Stimulated activated CD4-positive, alpha-beta T cell treated with anti-CD3 and anti-CD28 coated beads, Interleukin-1b, Interleukin-23, amount 100 ng/mL, for 4 hours (primary cell): Measurements from ENCODE around the gene PNLDC1.
"Not testable (repeated sequence)": the region's sequence is repeated elsewhere in the genome, so short reads cannot be mapped to it uniquely, and the experiment has no call there.

Experiments used
- DNase-seq, 2 donors: peaks; one replicate each; pipeline ENCODE4 v3.0.0-alpha.2; 2020; ENCODE audit warnings: low read depth in 2 of 2

PNLDC1 gene

GRCh38 chr6:159778542-159779103 lies 21.5 kb upstream of the PNLDC1 start:
- no peak for DNase-seq

GRCh38 chr6:159788276-159788675 lies 11.8 kb upstream of the PNLDC1 start:
- no peak for DNase-seq

- peak in 1 of 2 donors; percentile 27 for DNase-seq
Measured at GRCh38 chr6:159788753-159789376, 11.2 kb upstream of the PNLDC1 start.

GRCh38 chr6:159789377-159790148 lies 10.5 kb upstream of the PNLDC1 start, which contains the start of gene TCP1:
Gene TCP1 (minus strand): TSS chr6:159789602. CDS start chr6:159789468, 134 bp downstream.
- DNase-seq, result peak; percentile 96 to 98

GRCh38 chr6:159790149-159790955 lies 9.7 kb upstream of the PNLDC1 start, which contains the start of gene MRPL18:
Gene MRPL18 (plus strand): TSS chr6:159790467. CDS start chr6:159790588, 121 bp downstream.
- DNase-seq, result peak; percentile 77 to 80

- no peak for DNase-seq
Measured at GRCh38 chr6:159790956-159791598, 9.0 kb upstream of the PNLDC1 start.

GRCh38 chr6:159794976-159795375 lies 5.1 kb upstream of the PNLDC1 start:
- not testable (repeated sequence) for DNase-seq

GRCh38 chr6:159797554-159797953 lies 2.5 kb upstream of the PNLDC1 start:
- no peak for DNase-seq

- DNase-seq, result no peak
Measured at GRCh38 chr6:159801935-159802334, 1.9 kb downstream of the PNLDC1 start.

- DNase-seq, result no peak
Measured at GRCh38 chr6:159804504-159804903, 4.4 kb downstream of the PNLDC1 start.

- no peak for DNase-seq
Measured at GRCh38 chr6:159805440-159806020, 5.5 kb downstream of the PNLDC1 start.

GRCh38 chr6:159806021-159806458 lies 6.0 kb downstream of the PNLDC1 start:
- DNase-seq, result no peak

GRCh38 chr6:159807150-159807858 lies 7.2 kb downstream of the PNLDC1 start:
- DNase-seq, result no peak

GRCh38 chr6:159808647-159809046 lies 8.6 kb downstream of the PNLDC1 start:
- DNase-seq, result no peak

GRCh38 chr6:159809149-159809548 lies 9.1 kb downstream of the PNLDC1 start:
- DNase-seq, result no peak

GRCh38 chr6:159813781-159814180 lies 13.7 kb downstream of the PNLDC1 start:
- DNase-seq, result no peak

GRCh38 chr6:159815410-159815809 lies 15.3 kb downstream of the PNLDC1 start:
- DNase-seq, result no peak

GRCh38 chr6:159816775-159817174 lies 16.7 kb downstream of the PNLDC1 start:
- DNase-seq, result not testable (repeated sequence)

GRCh38 chr6:159817951-159818739 lies 18.1 kb downstream of the PNLDC1 start:
- DNase-seq, result no peak
